Stomach (tissue), 4 donors: ENCODE data around the gene GRAMD1B.

Experiments used
- EP300 ChIP-seq: sonication (generic); formaldehyde crosslinking; IDR thresholded peaks from one replicate; pipeline ENCODE4 v1.6.1; 2017; ENCODE audit warnings: antibody characterized with exemption
- POLR2A ChIP-seq, 4 donors: fragments of 450-650 bp; IDR thresholded peaks; one replicate each; pipeline ENCODE4 v1.6.1; 2016; ENCODE audit warnings: antibody characterized with exemption in 4 of 4, control low read depth in 2 of 4, mild to moderate bottlenecking in 1 of 4, moderate library complexity in 1 of 4
- POLR2AphosphoS5 ChIP-seq, 3 donors: sonication (generic); formaldehyde crosslinking; IDR thresholded peaks; one replicate each; pipeline ENCODE4 v1.6.1; 2016; ENCODE audit warnings: antibody characterized with exemption in 3 of 3
- TF ChIP-seq, protein P1 (sequence below), 7 experiments: fragments of 450-650 bp in 4 of 7; fragments of 200-600 bp in 3 of 7; sonication (generic) in 3 of 7; IDR thresholded peaks; one replicate each; pipeline ENCODE4 v1.5.1; 2016 to 2019; ENCODE audit warnings: antibody characterized with exemption in 7 of 7, control low read depth in 2 of 7, mild to moderate bottlenecking in 1 of 7

DNA sequence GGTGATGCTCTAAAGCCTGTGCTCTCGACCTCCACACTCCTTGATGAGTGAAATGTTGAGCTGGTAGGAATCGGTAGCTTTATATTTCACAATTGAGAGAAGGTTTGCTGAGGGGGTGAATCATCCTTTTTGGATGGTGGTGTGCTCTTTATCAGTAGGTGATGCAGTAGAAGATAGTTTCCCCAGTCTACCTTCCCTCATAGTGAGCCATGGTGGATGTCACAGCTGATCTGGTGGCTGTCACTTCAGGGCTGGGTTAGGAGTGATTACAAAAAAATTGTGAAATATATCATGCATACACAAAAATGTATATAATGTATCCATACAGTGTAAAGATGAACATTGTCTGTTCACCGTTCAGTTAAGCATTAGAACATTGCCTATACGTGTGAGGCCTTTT lies 105.3 kb downstream of the GRAMD1B start:
- TF ChIP-seq, protein P1, sequence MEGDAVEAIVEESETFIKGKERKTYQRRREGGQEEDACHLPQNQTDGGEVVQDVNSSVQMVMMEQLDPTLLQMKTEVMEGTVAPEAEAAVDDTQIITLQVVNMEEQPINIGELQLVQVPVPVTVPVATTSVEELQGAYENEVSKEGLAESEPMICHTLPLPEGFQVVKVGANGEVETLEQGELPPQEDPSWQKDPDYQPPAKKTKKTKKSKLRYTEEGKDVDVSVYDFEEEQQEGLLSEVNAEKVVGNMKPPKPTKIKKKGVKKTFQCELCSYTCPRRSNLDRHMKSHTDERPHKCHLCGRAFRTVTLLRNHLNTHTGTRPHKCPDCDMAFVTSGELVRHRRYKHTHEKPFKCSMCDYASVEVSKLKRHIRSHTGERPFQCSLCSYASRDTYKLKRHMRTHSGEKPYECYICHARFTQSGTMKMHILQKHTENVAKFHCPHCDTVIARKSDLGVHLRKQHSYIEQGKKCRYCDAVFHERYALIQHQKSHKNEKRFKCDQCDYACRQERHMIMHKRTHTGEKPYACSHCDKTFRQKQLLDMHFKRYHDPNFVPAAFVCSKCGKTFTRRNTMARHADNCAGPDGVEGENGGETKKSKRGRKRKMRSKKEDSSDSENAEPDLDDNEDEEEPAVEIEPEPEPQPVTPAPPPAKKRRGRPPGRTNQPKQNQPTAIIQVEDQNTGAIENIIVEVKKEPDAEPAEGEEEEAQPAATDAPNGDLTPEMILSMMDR (IDR thresholded peaks at IDR 0.05): no peak
- TF ChIP-seq EP300 (no peak), POLR2AphosphoS5 (IDR thresholded peaks at IDR 0.05) (no peak), POLR2A (IDR thresholded peaks at IDR 0.05) (no peak)
